ENCODE data around the gene ICE2. TPM values are rescaled to one million over a fixed set of nuclear protein-coding genes. Genes with fewer than 3 reads are reported as not detected.

ICE2 gene
- total RNA-seq, 6 experiments from 2014 or later, result 29.3 to 36.9 (median 33.8) TPM

DNA sequence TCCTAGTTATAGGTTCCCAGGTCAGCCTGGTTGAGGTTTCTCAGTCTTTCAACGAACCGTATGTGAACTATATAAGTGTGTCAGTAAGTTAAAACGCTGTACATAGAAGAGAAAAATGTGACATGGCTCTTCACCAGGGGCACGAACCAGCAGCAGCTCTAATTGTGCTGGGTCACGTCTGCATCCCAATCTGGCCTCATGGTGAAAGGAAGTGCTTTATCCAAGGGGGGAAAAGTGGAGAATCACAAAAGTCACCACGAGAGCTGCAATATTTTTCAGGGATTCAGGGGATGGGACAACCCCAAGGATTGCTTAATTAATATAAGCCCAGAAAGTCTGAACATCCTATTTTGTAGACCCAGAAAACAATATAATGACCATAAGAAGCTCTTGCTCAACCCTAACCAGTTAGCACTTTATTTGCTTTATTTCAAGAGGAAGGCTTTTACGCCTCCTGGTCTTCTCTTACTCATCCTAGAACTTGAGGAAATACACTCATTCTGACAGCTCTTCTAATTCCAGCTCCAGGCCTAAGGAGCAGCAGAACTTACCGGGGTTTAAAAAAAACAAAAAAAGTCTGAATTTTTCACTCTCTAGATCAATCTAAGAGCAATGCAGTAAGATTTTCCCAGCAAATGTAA, 97.7 kb downstream of the ICE2 start:
- Mint-ChIP-seq H3K4me1 (ENCODE audit: low read depth) (peaks cover 95% of the 10 kb centered on the region), H3K27me3 (ENCODE audit: insufficient read depth) (peaks cover 26% of the 10 kb centered on the region), H3K36me3 (ENCODE audit: low read depth) (peaks cover 64% of the 10 kb centered on the region), H3K9me3 (no peaks in the 10 kb centered on the region), H3K27ac (peak overlapping the region; percentile 94), H3K4me3 (peak overlapping the region; percentile 76)
- TF ChIP-seq, protein P1, sequence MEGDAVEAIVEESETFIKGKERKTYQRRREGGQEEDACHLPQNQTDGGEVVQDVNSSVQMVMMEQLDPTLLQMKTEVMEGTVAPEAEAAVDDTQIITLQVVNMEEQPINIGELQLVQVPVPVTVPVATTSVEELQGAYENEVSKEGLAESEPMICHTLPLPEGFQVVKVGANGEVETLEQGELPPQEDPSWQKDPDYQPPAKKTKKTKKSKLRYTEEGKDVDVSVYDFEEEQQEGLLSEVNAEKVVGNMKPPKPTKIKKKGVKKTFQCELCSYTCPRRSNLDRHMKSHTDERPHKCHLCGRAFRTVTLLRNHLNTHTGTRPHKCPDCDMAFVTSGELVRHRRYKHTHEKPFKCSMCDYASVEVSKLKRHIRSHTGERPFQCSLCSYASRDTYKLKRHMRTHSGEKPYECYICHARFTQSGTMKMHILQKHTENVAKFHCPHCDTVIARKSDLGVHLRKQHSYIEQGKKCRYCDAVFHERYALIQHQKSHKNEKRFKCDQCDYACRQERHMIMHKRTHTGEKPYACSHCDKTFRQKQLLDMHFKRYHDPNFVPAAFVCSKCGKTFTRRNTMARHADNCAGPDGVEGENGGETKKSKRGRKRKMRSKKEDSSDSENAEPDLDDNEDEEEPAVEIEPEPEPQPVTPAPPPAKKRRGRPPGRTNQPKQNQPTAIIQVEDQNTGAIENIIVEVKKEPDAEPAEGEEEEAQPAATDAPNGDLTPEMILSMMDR (IDR thresholded peaks at IDR 0.05), result no peak
- DNase-seq, result no peak

DNA sequence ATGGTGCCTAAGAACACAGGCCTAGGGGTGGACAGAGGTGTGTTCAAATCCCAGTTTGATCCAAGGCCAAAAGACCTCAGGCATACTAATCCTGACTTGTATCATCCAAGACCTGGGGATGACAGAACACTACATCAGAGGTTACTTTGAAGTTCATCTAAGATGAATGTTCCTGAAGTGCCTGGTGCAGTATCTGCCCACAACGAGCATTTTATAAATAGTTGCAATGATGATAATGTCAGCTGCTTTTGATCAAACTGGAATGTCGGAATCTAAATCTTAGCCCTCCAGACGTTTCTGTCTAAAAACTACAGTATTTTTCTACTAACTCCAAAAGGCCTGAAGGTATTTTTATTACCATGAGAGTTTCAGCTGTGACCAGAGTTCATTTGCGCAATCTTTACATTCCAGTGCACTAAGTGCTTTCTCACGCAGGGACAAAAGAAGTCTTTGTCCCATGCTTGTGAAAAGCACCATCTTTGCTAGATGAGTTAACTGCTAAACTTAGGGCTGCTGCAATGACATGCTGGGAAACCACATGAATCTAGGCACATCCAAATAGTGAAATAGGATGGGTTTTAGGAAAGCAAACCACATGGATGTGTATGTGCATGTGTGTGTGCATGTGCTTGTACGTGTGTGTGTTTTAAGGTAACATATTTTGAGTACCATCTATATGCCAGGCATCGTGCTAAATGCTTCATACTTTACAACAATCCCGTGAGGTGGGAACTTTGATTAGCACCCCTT, 99.2 kb downstream of the ICE2 start:
- peaks cover 73% of the 10 kb centered on the region for H3K36me3 Mint-ChIP-seq (ENCODE audit: low read depth)
- peak overlapping the region; percentile 76 for H3K4me3 Mint-ChIP-seq
- peaks cover 31% of the 10 kb centered on the region for H3K27me3 Mint-ChIP-seq (ENCODE audit: insufficient read depth)
- TF ChIP-seq, protein P1 (IDR thresholded peaks at IDR 0.05), result no peak
- no peaks in the 10 kb centered on the region for H3K9me3 Mint-ChIP-seq
- H3K4me1 Mint-ChIP-seq (ENCODE audit: low read depth), result peaks cover 97% of the 10 kb centered on the region
- H3K27ac Mint-ChIP-seq, result peak overlapping the region; percentile 94
- peak; percentile 97 for DNase-seq

DNA sequence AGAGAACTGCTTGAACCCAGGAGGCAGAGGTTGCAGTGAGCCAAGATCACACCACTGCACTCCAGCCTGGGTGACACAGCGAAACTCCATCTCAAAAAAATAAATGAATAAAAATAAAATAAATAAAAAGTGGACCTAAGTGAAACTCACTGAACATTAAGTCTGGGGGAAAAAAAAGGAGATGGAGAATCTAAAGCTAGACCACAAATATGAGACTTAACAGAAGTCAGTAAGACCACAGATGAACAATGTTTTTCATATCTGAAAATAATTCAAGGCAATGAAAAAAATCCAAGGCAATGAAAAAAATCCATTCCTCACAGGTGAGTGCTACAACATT, 99.8 kb downstream of the ICE2 start:
- H3K4me3 Mint-ChIP-seq, result peak overlapping the region; percentile 76
- H3K36me3 Mint-ChIP-seq (ENCODE audit: low read depth), result peaks cover 69% of the 10 kb centered on the region
- TF ChIP-seq, protein P1 (IDR thresholded peaks at IDR 0.05), result no peak
- peaks cover 31% of the 10 kb centered on the region for H3K27me3 Mint-ChIP-seq (ENCODE audit: insufficient read depth)
- H3K4me1 Mint-ChIP-seq (ENCODE audit: low read depth), result peaks cover 97% of the 10 kb centered on the region
- H3K9me3 Mint-ChIP-seq, result no peaks in the 10 kb centered on the region
- peak overlapping the region; percentile 94 for H3K27ac Mint-ChIP-seq
- DNase-seq, result no peak

DNA sequence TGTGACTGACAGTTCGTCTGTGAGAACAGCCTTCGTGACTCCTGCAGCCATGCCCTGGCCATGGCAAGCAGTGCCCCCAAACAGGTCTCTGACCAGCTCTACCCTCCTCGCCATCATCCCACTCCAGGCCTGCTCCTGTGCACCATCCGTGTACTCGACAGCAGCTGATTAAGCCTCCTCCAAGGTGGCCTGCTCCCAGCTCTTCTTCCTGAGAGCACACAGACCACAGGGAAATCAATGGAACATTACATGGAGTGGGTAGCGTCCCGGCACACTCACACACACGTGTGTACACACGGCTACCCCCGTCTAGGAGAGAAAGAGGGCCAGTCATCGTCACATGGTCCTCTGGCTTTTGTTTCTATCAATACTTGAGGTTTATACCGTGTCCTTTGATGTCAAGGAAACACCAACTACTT, 102.3 kb downstream of the ICE2 start:
- peaks cover 35% of the 10 kb centered on the region for H3K27me3 Mint-ChIP-seq (ENCODE audit: insufficient read depth)
- TF ChIP-seq, protein P1 (IDR thresholded peaks at IDR 0.05), result no peak
- H3K4me3 Mint-ChIP-seq, result peak overlapping the region; percentile 75
- H3K9me3 Mint-ChIP-seq, result no peaks in the 10 kb centered on the region
- DNase-seq, result no peak
- peaks cover 97% of the 10 kb centered on the region for H3K4me1 Mint-ChIP-seq (ENCODE audit: low read depth)
- peak overlapping the region; percentile 98 for H3K27ac Mint-ChIP-seq
- peaks cover 75% of the 10 kb centered on the region for H3K36me3 Mint-ChIP-seq (ENCODE audit: low read depth)

DNA sequence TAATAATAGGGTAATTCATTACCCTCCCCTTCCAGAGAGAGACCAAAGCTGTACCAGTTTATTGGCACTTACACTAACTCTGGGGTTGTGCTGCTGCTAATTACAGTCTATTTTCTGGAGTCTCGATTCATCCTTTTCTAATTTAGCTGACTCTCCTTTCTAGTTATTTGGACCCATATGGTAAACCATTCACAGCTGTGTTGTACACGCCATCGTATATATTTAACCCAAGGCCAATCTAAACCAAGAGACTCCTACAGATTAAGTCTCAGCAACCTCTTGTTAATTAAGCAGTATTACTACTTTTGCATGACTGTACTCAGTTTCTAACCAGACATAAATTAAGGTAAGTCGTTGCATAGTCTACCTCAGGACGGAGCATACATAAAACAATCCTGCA, 103.6 kb downstream of the ICE2 start:
- peaks cover 97% of the 10 kb centered on the region for H3K4me1 Mint-ChIP-seq (ENCODE audit: low read depth)
- DNase-seq, result no peak
- H3K36me3 Mint-ChIP-seq (ENCODE audit: low read depth), result peaks cover 73% of the 10 kb centered on the region
- H3K27me3 Mint-ChIP-seq (ENCODE audit: insufficient read depth), result peaks cover 39% of the 10 kb centered on the region
- TF ChIP-seq, protein P1 (IDR thresholded peaks at IDR 0.05), result no peak
- H3K4me3 Mint-ChIP-seq, result peak overlapping the region; percentile 75
- peak overlapping the region; percentile 98 for H3K27ac Mint-ChIP-seq
- no peaks in the 10 kb centered on the region for H3K9me3 Mint-ChIP-seq

Data from HFFc6 (cell line).